H9 (cell line): ENCODE measurements around the gene KCTD17. TPM values are rescaled to one million over a fixed set of nuclear protein-coding genes. Genes with fewer than 3 reads are reported as not detected.

Experiments used
- DNase-seq: peaks from one replicate; pipeline ENCODE4 v3.0.0-alpha.2; 2017
- H2AFZ ChIP-seq: one replicate; pipeline ENCODE4 v1.6.1; 2013; ENCODE audit warnings: mild to moderate bottlenecking, low read length, control low read depth, moderate library complexity
- H2AK5ac ChIP-seq: 2 replicates; pipeline ENCODE4 v1.6.1; 2013; ENCODE audit warnings: low read length, control low read depth, mixed read lengths; ENCODE audit not compliant: insufficient read length
- H2BK120ac ChIP-seq: one replicate; pipeline ENCODE4 v1.6.1; 2013; ENCODE audit warnings: low read depth, mild to moderate bottlenecking, low read length, control low read depth, inconsistent platforms; ENCODE audit not compliant: poor library complexity, severe bottlenecking
- H2BK12ac ChIP-seq: 2 replicates; pipeline ENCODE4 v1.6.1; 2013; ENCODE audit warnings: low read length, control low read depth, mixed read lengths, low read depth; ENCODE audit not compliant: insufficient read length
- H2BK15ac ChIP-seq: 2 replicates; pipeline ENCODE4 v1.6.1; 2013; ENCODE audit warnings: low read depth, low read length, control low read depth
- H2BK20ac ChIP-seq: one replicate; pipeline ENCODE4 v1.6.1; 2013; ENCODE audit warnings: low read depth, mild to moderate bottlenecking, low read length, control low read depth, inconsistent platforms; ENCODE audit not compliant: poor library complexity, severe bottlenecking
- H2BK5ac ChIP-seq: 2 replicates; pipeline ENCODE4 v1.6.1; 2013; ENCODE audit warnings: low read length, control low read depth, mixed read lengths; ENCODE audit not compliant: insufficient read length
- H3K14ac ChIP-seq: 2 replicates; pipeline ENCODE4 v1.6.1; 2013; ENCODE audit warnings: low read length, control low read depth; ENCODE audit not compliant: insufficient read depth
- H3K18ac ChIP-seq: 2 replicates; pipeline ENCODE4 v1.6.1; 2013; ENCODE audit warnings: low read depth, mild to moderate bottlenecking, mixed read lengths, low read length, control low read depth; ENCODE audit not compliant: insufficient read length
- H3K23ac ChIP-seq: 2 replicates; pipeline ENCODE4 v1.6.1; 2013; ENCODE audit warnings: low read length, control low read depth, mixed read lengths, low read depth; ENCODE audit not compliant: insufficient read length
- H3K23me2 ChIP-seq: 2 replicates; pipeline ENCODE4 v1.6.1; 2013; ENCODE audit warnings: low read depth, mild to moderate bottlenecking, mixed read lengths, low read length, control low read depth; ENCODE audit not compliant: insufficient read length, poor library complexity, severe bottlenecking
- H3K27ac ChIP-seq: 2 replicates; pipeline ENCODE4 v1.5.1; 2013; ENCODE audit warnings: low read length, control low read depth, mixed read lengths, low read depth; ENCODE audit not compliant: insufficient read length
- H3K27me3 ChIP-seq: 2 replicates; pipeline ENCODE4 v1.6.1; 2013; ENCODE audit warnings: low read length, control low read depth, inconsistent platforms; ENCODE audit not compliant: insufficient read depth
- H3K4ac ChIP-seq: 2 replicates; pipeline ENCODE4 v1.6.1; 2013; ENCODE audit warnings: low read depth, mild to moderate bottlenecking, control low read depth, inconsistent platforms, low read length, moderate library complexity
- H3K4me1 ChIP-seq: 2 replicates; pipeline ENCODE4 v1.6.1; 2013; ENCODE audit warnings: low read length, control low read depth, inconsistent platforms; ENCODE audit not compliant: insufficient read depth
- H3K4me2 ChIP-seq: 2 replicates; pipeline ENCODE4 v1.6.1; 2013; ENCODE audit warnings: low read length, control low read depth, mixed read lengths; ENCODE audit not compliant: insufficient read length, insufficient read depth
- H3K56ac ChIP-seq: 2 replicates; pipeline ENCODE4 v1.6.1; 2013; ENCODE audit warnings: low read depth, mild to moderate bottlenecking, mixed read lengths, low read length, control low read depth; ENCODE audit not compliant: insufficient read length
- H3K79me1 ChIP-seq: 2 replicates; pipeline ENCODE4 v1.6.1; 2013; ENCODE audit warnings: low read depth, mild to moderate bottlenecking, moderate library complexity, low read length, control low read depth, inconsistent platforms; ENCODE audit not compliant: insufficient read depth, poor library complexity, severe bottlenecking
- H3K79me2 ChIP-seq: 2 replicates; pipeline ENCODE4 v1.6.1; 2013; ENCODE audit warnings: low read length, control low read depth, inconsistent platforms; ENCODE audit not compliant: insufficient read depth
- H3K9ac ChIP-seq: 2 replicates; pipeline ENCODE4 v1.6.1; 2013; ENCODE audit warnings: low read length, control low read depth, mixed read lengths; ENCODE audit not compliant: insufficient read length; ENCODE audit errors: extremely low read depth
- H3K9me3 ChIP-seq: one replicate; pipeline ENCODE4 v1.6.1; 2013; ENCODE audit warnings: low read depth, low read length, inconsistent platforms; ENCODE audit not compliant: control insufficient read depth
- H3T11ph ChIP-seq: one replicate; pipeline ENCODE4 v1.6.1; 2013; ENCODE audit warnings: mild to moderate bottlenecking, low read length, control low read depth, inconsistent platforms
- H4K20me1 ChIP-seq: one replicate; pipeline ENCODE4 v1.6.1; 2013; ENCODE audit not compliant: control insufficient read depth, insufficient read length, insufficient read depth
- H4K5ac ChIP-seq: 2 replicates; pipeline ENCODE4 v1.6.1; 2013; ENCODE audit warnings: low read depth, mild to moderate bottlenecking, mixed read lengths, low read length, control low read depth; ENCODE audit not compliant: insufficient read length
- H4K8ac ChIP-seq: replicated peaks from 2 replicates; pipeline ENCODE4 v1.6.1; 2013; ENCODE audit warnings: low read length, control low read depth, mixed read lengths, low read depth; ENCODE audit not compliant: insufficient read length
- H4K91ac ChIP-seq: 2 replicates; pipeline ENCODE4 v1.6.1; 2013; ENCODE audit warnings: low read depth, mild to moderate bottlenecking, moderate library complexity, mixed read lengths, low read length, control low read depth; ENCODE audit not compliant: insufficient read length
- H3K27ac Mint-ChIP-seq, 3 experiments: 2 replicates in 2 of 3; 3 replicates in 1 of 3; pipeline ENCODE4 v1.8.0; 2020 to 2021; ENCODE audit warnings: mixed read lengths in 3 of 3, mild to moderate bottlenecking in 1 of 3, moderate library complexity in 1 of 3
- H3K27me3 Mint-ChIP-seq: 2 replicates; pipeline ENCODE4 v1.8.0; 2021; ENCODE audit warnings: low read depth, mild to moderate bottlenecking, moderate library complexity, mixed read lengths
- H3K36me3 Mint-ChIP-seq, 3 experiments: 2 replicates in 2 of 3; 3 replicates in 1 of 3; pipeline ENCODE4 v1.8.0; 2020 to 2021; ENCODE audit warnings: low read depth in 3 of 3, mixed read lengths in 3 of 3; ENCODE audit not compliant: insufficient read depth in 1 of 3
- H3K4me1 Mint-ChIP-seq, 2 experiments: 2 replicates each; pipeline ENCODE4 v1.8.0; 2020; ENCODE audit warnings: mixed read lengths in 2 of 2
- H3K4me3 Mint-ChIP-seq, 2 experiments: 2 replicates in 1 of 2; 3 replicates in 1 of 2; pipeline ENCODE4 v1.8.0; 2020 to 2021; ENCODE audit warnings: mild to moderate bottlenecking in 2 of 2, mixed read lengths in 2 of 2, moderate library complexity in 1 of 2
- H3K9me3 Mint-ChIP-seq, 2 experiments: 2 replicates in 1 of 2; 3 replicates in 1 of 2; pipeline ENCODE4 v1.8.0; 2020; ENCODE audit warnings: mild to moderate bottlenecking in 2 of 2, mixed read lengths in 2 of 2, moderate library complexity in 1 of 2
- CTCF ChIP-seq: fragments of 200-600 bp; sonication (generic); conservative IDR thresholded peaks from 3 replicates; pipeline ENCODE4 v1.8.0; 2021; ENCODE audit warnings: antibody characterized with exemption, mild to moderate bottlenecking
- WGBS: extraction: QIAGEN DNeasy Blood & Tissue Kit; methylation state at CpG from one replicate; pipeline ENCODE4 v1.1.7; 2013; ENCODE audit warnings: missing lambda C conversion rate, low lambda C conversion rate, mixed read lengths; ENCODE audit not compliant: insufficient read length; ENCODE audit errors: extremely low coverage; 5-methylcytosine and 5-hydroxymethylcytosine counted together
- total RNA-seq: library from RNA; stranded (reverse); gene quantifications from 2 replicates; pipeline ENCODE4 v1.2.1, GENCODE V29; 2021

KCTD17 gene
- total RNA-seq, 1 experiment from 2014 or later, result 34.1 TPM

- no peak overlapping the region for H3K4me3 Mint-ChIP-seq
These were observed 43.6 kb downstream of the KCTD17 start for GRCh38 chr22:37095113-37095512.

More at GRCh38 chr22:37095113-37095512, 43.6 kb downstream of the KCTD17 start:
- H2BK20ac ChIP-seq, result no peak overlapping the region
- H2BK15ac ChIP-seq, result no peak overlapping the region
- peaks cover 8% of the 10 kb centered on the region; the same call in 1 of the 2 replicates for H3K27me3 ChIP-seq
- no peaks in the 10 kb centered on the region for H3K9me3 ChIP-seq
- Mint-ChIP-seq H3K9me3 (no peaks in the 10 kb centered on the region), H3K27ac (no peak overlapping the region), H3K4me1 (peaks cover 14 to 34% of the 10 kb centered on the region in 2 experiments), H3K27me3 (peaks cover 68% of the 10 kb centered on the region), H3K36me3 (no peaks in the 10 kb centered on the region)
- H2AK5ac ChIP-seq, result no peak overlapping the region
- H2AFZ ChIP-seq, result no peak overlapping the region
- no peak overlapping the region for H3K9ac ChIP-seq
- peaks cover 2% of the 10 kb centered on the region for H4K20me1 ChIP-seq
- H3K27ac ChIP-seq, result no peak overlapping the region
- no peak overlapping the region for H4K8ac ChIP-seq
- no peak overlapping the region for H3T11ph ChIP-seq
- no peaks in the 10 kb centered on the region for H3K23me2 ChIP-seq
- no peak overlapping the region for H3K4ac ChIP-seq
- H3K23ac ChIP-seq, result no peak overlapping the region
- DNase-seq, result no peak
- WGBS, result no CpG with 5 or more reads among the region's 11 CpGs
- no peaks in the 10 kb centered on the region for H3K4me1 ChIP-seq
- no peak for TF ChIP-seq CTCF
- H2BK12ac ChIP-seq, result no peak overlapping the region
- H2BK120ac ChIP-seq, result no peak overlapping the region
- H4K5ac ChIP-seq, result no peak overlapping the region
- no peak overlapping the region for H2BK5ac ChIP-seq
- H3K14ac ChIP-seq, result no peak overlapping the region
- H4K91ac ChIP-seq, result no peak overlapping the region
- H3K79me1 ChIP-seq, result no peaks in the 10 kb centered on the region
- no peaks in the 10 kb centered on the region for H3K79me2 ChIP-seq
- H3K4me2 ChIP-seq, result no peak overlapping the region
- no peak overlapping the region for H3K18ac ChIP-seq
- H3K56ac ChIP-seq, result no peak overlapping the region
